ENCODE results near the gene CNTD1.

Gene CNTD1

DNA sequence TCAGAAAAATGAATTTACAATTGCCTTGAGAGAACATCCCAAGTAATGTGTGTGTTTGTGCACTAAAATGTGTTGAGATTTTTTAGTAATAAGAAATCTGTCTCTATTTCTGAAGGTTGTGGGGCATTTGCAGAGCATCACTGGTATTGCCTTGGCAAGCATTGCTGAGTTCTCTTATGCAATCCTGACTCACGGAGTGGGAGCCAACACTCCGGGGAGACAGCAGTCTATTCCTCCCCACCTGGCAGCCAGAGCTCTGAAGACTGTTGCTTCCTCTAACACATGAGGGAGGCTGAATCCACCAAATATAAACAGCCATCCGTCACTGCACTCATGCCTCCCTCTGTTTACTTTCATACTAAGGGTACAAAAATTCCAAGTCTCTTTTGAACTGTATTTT lies 10.6 kb downstream of the CNTD1 start:
- DNase-seq: no peak

- DNase-seq: no peak
Observed at GRCh38 chr17:42814633-42815399, 16.2 kb downstream of the CNTD1 start.

DNA sequence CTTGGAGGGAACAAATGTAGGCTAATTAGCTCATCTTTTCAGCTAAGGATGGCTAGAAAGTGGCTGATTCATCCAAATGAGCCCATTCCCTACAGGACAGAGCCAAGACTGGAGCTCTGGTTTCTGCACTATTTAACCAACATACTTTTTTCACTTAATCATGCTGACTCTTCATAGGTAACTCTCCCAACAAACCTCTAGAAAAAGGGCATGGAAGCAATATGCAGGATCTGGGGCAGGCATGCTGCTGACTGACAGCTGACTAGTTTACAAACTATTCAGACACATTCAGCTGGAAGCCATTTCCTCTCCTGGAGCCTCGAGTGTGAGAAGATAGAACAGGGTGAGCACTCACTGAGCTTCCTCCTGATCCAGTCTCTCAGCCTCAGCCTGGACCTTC lies 19.2 kb downstream of the CNTD1 start:
- DNase-seq: no peak

- DNase-seq: no peak
Observed at GRCh38 chr17:42818379-42818778, 19.7 kb downstream of the CNTD1 start.

DNA sequence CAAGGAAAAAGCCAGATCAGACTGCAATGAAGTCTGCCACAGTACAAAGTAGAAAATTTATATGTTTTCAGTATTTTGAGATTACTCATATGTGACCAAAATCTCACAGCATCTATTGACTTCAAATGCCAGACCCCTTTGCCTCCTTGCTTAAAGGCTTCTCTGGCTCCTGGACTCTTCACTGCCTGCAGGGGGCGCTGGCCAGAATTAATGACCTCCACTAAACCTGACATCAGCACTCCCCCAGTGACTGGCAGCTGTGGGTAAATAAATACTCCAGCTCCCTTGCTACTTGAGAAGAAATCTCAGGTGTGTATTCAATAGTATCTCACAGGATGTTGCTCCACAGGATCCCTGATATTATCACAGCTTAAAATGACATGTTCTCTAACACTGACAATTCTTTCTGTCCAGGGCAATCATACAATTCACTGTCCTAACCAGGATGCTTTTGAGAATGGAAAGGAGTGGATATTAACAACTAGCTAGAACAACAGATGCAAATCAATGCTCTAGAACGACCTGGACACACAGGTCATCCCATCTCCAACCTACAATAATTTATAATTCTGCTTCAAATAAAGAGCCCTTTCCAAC lies 21.4 kb downstream of the CNTD1 start:
- DNase-seq: peak; percentile 85

DNA sequence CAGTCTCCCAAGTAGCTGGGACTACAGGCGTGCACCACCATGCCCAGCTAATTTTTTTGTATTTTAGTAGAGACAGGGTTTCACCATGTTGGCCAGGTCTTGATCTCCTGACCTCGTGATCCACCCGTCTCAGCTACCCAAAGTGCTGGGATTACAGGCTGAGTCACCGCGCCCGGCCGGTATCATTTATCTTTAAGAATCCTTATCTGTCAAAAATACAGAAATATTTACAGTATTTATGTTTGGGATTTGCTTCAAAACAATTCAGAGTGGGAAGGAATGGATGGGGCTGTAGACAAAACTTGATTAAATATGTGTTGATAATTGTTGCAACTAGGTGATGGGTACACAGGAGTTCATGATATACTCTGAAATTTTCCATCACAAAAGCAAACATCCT lies 22.5 kb downstream of the CNTD1 start:
- no peak for DNase-seq

DNA sequence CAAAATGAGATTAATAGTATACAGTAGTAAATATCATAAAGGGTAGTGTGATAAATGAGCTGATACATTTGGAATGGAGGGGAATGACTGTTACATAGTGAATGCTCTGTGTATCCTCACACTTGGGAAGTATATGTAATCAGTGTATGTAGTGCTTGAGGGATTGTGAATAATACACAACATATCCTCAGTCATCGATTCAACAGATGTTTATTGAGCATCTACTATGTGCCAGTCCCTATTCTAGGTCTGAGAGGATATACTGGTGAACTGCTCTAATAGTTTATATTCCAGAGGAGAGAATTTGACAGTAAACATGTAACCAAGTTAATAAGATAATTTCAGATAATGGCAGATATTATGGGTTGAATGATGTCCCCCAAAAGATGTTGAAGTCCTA lies 28.8 kb downstream of the CNTD1 start:
- no peak for DNase-seq

- no peak for DNase-seq
Observed at GRCh38 chr17:42830971-42831370, 32.3 kb downstream of the CNTD1 start.

- DNase-seq: no peak
Observed at GRCh38 chr17:42832213-42832933, 33.7 kb downstream of the CNTD1 start.

- DNase-seq: peak; percentile 94
Observed at GRCh38 chr17:42832934-42833766, 34.5 kb downstream of the CNTD1 start, which contains the start of gene PSME3. PSME3 (plus strand) TSS chr17:42833397; CDS start chr17:42833632, 235 bp downstream.

- no peak for DNase-seq
Observed at GRCh38 chr17:42833767-42834422, 35.2 kb downstream of the CNTD1 start.

- no peak for DNase-seq
Observed at GRCh38 chr17:42835732-42836131, 37.1 kb downstream of the CNTD1 start.

DNA sequence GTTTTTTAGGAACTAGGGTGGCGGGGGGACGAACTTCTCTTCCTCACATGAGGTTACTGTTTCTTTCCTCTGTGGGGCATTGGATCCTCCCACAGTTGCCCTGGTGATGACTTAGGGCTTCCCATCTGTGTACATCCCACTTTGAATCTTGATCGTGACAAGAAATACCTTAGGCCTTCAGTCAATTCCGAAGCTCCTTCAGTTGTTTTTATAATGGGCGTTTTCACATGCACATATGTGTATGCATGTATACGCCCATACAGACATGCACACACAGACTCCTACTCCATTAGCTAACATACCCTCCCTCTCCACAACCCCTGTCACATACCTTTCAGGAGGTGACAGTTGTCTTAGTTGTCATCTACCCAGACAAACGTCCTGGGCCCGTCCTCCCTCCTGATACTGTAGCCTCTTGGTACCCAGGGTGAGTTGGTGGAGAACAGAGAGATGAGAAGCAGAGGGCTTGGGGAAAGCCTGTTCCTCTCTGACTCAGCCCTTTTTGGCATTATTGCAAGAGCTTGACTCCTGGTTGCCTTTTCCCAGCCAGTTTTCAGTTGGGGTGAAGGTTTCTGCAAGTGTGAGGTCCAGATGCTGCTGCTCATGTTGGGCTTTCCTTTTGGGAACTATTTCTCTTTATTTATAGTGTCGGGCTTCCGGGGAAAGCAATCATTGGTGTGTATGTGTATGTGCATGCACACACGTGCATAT lies 43.5 kb downstream of the CNTD1 start:
- no peak for DNase-seq

DNA sequence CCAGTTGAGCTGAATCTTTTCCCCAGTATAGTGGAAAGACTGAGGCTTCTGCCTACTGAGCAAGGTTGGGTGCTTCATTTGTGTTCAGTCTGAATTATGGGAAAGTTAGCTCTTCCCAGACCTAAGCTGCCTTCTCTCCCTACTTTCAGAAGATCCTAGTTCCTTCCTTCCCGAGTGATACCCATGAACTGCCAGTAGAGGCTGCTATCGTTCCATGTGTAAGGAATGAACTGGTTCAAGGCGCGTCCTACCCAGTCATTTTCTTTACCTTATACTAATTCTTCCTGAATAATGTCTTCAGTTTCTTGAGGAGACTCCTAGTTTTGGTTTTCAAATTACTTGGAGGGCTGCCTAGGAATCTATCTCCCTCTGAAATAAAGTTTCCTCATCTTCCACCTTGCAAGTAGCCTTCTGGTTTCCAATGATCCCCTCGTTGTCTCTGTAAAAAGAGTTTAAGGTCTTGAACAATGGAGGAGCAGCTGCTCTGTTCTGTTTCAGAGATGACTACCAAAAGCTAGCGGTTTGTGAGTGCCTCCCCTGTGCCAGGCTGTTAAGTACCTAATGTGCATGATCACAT lies 44.8 kb downstream of the CNTD1 start:
- DNase-seq: peak; percentile 74

GRCh38 chr17:42844271-42844670 lies 45.6 kb downstream of the CNTD1 start, which contains the start of gene AOC2:
AOC2 (plus strand) TSS chr17:42844580; CDS start chr17:42844627, 47 bp downstream.
- no peak for DNase-seq

DNA sequence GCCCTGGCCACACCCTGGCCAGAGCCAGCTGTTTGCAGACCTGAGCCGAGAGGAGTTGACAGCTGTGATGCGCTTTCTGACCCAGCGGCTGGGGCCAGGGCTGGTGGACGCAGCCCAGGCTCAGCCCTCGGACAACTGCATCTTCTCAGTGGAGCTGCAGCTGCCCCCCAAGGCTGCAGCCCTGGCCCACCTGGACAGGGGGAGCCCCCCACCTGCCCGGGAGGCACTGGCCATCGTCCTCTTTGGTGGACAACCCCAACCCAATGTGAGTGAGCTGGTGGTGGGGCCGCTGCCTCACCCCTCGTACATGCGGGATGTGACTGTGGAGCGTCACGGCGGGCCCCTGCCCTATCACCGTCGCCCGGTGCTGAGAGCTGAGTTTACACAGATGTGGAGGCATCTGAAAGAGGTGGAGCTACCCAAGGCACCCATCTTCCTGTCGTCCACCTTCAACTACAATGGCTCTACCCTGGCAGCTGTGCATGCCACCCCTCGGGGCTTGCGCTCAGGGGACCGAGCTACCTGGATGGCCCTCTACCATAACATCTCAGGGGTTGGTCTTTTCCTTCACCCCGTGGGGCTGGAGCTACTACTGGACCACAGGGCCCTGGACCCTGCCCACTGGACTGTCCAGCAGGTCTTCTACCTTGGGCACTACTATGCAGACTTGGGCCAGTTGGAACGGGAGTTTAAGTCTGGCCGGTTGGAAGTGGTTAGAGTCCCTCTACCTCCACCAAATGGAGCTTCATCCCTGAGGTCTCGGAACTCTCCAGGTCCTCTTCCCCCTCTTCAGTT lies 46.3 kb downstream of the CNTD1 start:
- no peak for DNase-seq

- no peak for DNase-seq
Observed at GRCh38 chr17:42845556-42845917, 46.9 kb downstream of the CNTD1 start.

DNA sequence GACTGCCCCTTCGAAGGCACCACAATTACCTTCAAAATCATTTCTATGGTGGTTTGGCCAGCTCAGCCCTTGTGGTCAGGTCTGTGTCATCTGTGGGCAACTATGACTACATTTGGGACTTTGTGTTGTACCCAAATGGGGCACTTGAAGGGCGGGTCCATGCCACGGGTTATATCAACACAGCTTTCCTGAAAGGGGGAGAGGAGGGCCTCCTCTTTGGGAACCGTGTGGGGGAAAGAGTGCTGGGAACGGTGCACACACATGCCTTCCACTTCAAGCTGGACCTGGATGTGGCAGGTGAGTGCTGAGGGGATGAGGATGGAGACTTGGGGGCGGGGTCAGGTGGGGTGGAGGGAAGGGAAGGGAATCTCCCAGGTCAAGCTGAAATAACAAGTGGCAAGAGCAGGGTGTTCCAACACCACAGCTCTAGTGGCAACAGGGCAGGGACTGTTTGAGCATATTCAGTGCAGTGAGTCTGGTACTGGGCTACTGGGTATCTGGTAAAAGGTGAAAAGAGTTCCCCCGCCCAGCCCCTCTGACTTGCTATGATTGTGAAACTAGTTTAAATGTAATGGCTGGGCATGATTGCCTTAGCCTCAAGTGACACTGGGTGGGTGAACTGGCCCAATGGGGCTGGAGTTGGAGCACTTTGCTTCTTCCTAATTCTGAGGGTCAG lies 47.4 kb downstream of the CNTD1 start:
- peak; percentile 74 for DNase-seq

DNA sequence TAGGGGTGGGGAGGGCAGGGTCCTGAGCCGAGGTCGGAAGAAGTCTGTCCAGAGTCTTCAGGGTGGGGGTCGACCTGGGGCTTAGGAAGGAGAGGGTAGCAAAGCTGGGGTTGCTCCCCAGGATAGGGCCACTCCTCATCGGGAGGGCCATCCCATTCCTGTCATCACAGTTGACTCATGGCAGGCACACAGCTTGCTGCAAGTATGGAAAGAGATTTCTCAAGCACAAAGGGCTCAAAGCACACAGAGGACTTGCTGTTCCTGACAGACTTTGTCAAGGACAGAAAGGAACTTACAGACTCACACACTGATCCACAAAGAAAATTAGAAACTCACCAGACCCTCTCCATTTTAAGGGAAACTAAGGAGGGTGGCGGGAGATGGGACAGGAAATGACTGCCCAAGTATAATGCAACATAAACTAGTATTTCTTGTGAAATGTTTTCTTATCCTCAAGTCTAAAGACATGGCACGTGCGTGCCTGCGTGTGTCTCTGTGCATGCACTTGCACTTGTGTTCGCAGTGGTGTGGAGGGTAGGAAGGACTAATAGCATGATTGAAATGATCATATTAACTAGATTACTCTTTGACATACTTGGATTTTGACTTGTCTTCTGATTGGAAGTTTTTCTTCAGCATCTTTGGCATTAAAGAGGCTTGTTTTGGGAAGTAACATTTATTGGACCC lies 48.1 kb downstream of the CNTD1 start:
- peak; percentile 75 for DNase-seq

All from suppressor macrophage treated with lipopolysaccharide for 4 hours (primary cell).